SK-N-SH treated with all-trans-retinoic acid at 6 μM for 48 hours (cell line): ENCODE data around the gene ZBTB24.

Source experiments
- ARNTL ChIP-seq: fragments of 450-650 bp; formaldehyde crosslinking; IDR thresholded peaks from 2 replicates; pipeline ENCODE4 v1.5.0; 2020; ENCODE audit warnings: low read depth, mild to moderate bottlenecking, moderate library complexity, borderline replicate concordance
- BACH2 ChIP-seq: fragments of 250-450 bp; sonication (Bioruptor Pico); IDR thresholded peaks from 2 replicates; pipeline ENCODE4 v1.9.0; 2021; ENCODE audit warnings: mild to moderate bottlenecking, borderline replicate concordance
- CSDC2 ChIP-seq: fragments of 250-450 bp; sonication (Bioruptor Pico); IDR thresholded peaks from 2 replicates; pipeline ENCODE4 v1.5.0; 2020; ENCODE audit warnings: mild to moderate bottlenecking, moderate library complexity
- ISL1 ChIP-seq: fragments of 250-450 bp; sonication (Bioruptor Pico); IDR thresholded peaks from 2 replicates; pipeline ENCODE4 v2.1.2; 2022; ENCODE audit warnings: mild to moderate bottlenecking, moderate library complexity
- OSR1 ChIP-seq: fragments of 250-450 bp; sonication (Bioruptor Pico); IDR thresholded peaks from 2 replicates; pipeline ENCODE4 v1.8.0; 2022; ENCODE audit warnings: moderate library complexity, mild to moderate bottlenecking, inconsistent platforms
- PATZ1 ChIP-seq: fragments of 250-450 bp; sonication (Bioruptor Pico); IDR thresholded peaks from 2 replicates; pipeline ENCODE4 v1.8.0; 2020; ENCODE audit warnings: mild to moderate bottlenecking, moderate library complexity, borderline replicate concordance
- TCF4 ChIP-seq: fragments of 250-450 bp; sonication (Bioruptor Pico); IDR thresholded peaks from 2 replicates; pipeline ENCODE4 v1.8.0; 2021; ENCODE audit warnings: mild to moderate bottlenecking, moderate library complexity, borderline replicate concordance
- TOX ChIP-seq: fragments of 250-450 bp; sonication (Bioruptor Pico); IDR thresholded peaks from 2 replicates; pipeline ENCODE4 v1.8.0; 2021; ENCODE audit warnings: mild to moderate bottlenecking, moderate library complexity, borderline replicate concordance
- ZFP3 ChIP-seq: fragments of 250-450 bp; sonication (Bioruptor Pico); IDR thresholded peaks from 2 replicates; pipeline ENCODE4 v1.5.0; 2020; ENCODE audit warnings: mild to moderate bottlenecking, moderate library complexity
- ZFP30 ChIP-seq: fragments of 450-650 bp; formaldehyde crosslinking; IDR thresholded peaks from 2 replicates; pipeline ENCODE4 v1.5.0; 2022; ENCODE audit warnings: mild to moderate bottlenecking, moderate library complexity
- ZNF8 ChIP-seq: fragments of 450-650 bp; formaldehyde crosslinking; IDR thresholded peaks from 2 replicates; pipeline ENCODE4 v1.5.0; 2020; ENCODE audit warnings: mild to moderate bottlenecking, moderate library complexity

DNA sequence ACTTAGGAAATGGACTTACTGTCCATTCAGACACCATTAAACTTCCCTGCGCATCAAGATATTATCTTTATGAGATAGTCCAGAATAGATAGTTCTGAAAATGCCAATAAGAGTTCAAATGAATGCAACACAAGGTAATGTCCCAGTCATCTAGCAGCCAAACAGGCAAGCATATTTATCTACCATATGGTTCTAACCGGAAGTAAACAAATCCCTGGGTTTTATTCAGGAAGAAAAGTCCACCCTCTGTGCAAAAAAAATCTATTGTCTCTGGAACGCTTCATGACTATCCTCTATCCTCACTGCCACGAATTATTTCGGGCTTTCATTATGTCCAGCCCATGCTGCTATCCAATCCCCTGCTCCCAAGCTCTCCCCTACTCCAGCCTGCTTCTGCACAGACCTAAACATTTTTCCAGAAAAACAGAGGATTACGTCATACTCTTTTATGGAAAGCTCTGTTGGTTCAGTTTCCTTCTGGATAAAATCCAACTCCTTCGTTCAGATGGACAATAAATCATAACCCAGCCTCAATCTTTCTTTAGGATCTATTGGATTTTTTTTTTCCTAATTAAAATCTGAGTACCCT lies 54.0 kb downstream of the ZBTB24 start:
- TF ChIP-seq TOX (CRISPR knock-in tag) (no peak), ARNTL (CRISPR knock-in tag) (no peak), BACH2 (CRISPR knock-in tag) (no peak), ISL1 (no peak), PATZ1 (CRISPR knock-in tag) (no peak), TCF4 (no peak), ZNF8 (CRISPR knock-in tag) (no peak), OSR1 (CRISPR knock-in tag) (no peak), ZFP30 (CRISPR knock-in tag) (no peak), ZFP3 (CRISPR knock-in tag) (no peak), CSDC2 (no peak)
